ENCODE data around the gene IL4.

Gene IL4

DNA sequence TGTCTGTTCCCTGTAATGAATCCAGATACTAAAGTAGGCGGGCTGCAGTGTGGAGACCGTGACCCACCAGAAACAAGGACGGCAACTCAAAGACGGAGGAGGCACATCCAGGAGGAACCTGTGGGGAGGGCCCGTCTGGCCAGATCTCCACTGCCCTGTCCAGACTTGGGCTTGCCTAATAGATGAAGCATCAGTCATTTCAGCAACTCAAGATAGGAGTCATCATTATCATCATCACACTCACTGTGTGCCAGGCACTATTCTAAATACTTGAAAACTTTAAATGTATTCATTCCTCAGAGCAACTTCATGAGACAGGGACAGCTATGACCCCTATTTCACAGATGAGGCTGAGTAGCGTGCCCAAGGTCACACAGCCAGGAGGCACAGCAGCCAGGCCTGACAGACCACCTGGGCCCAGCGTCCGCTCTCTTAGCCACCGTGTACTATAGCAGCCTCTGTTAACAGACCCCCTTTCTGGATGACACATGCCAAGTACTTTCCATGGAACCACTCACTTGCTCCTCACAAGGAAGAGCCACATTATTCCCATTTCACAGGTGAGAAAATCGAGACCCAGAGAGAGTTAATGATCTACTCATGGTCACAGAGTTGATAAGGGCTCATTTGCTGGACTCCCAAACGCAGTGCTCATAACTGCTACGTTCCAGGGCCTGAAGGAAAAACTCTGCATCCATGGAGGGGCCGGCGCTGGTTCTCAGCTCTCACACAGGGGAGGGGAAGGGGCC lies 4.9 kb upstream of the IL4 start:
- H3F3A ChIP-seq (ENCODE audit: insufficient read depth): no peaks in the 10 kb centered on the region
- TF ChIP-seq, protein P1, sequence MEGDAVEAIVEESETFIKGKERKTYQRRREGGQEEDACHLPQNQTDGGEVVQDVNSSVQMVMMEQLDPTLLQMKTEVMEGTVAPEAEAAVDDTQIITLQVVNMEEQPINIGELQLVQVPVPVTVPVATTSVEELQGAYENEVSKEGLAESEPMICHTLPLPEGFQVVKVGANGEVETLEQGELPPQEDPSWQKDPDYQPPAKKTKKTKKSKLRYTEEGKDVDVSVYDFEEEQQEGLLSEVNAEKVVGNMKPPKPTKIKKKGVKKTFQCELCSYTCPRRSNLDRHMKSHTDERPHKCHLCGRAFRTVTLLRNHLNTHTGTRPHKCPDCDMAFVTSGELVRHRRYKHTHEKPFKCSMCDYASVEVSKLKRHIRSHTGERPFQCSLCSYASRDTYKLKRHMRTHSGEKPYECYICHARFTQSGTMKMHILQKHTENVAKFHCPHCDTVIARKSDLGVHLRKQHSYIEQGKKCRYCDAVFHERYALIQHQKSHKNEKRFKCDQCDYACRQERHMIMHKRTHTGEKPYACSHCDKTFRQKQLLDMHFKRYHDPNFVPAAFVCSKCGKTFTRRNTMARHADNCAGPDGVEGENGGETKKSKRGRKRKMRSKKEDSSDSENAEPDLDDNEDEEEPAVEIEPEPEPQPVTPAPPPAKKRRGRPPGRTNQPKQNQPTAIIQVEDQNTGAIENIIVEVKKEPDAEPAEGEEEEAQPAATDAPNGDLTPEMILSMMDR (IDR thresholded peaks at IDR 0.05; ENCODE audit: insufficient read depth, low read length, poor library complexity, severe bottlenecking): no peak
- TF ChIP-seq EZH2phosphoT487 (conservative IDR thresholded peaks at IDR 0.05; ENCODE audit: low read length): no peak
- H3K79me2 ChIP-seq (ENCODE audit: insufficient read depth, low read length): no peaks in the 10 kb centered on the region
- no peaks in the 10 kb centered on the region for H4K20me1 ChIP-seq (ENCODE audit: low read depth, low read length)
- H3K4me2 ChIP-seq (ENCODE audit: low read depth, low read length, poor library complexity, severe bottlenecking): no peak overlapping the region
- no peaks in the 10 kb centered on the region for H3K27me3 ChIP-seq (ENCODE audit: low read length)
- H3K9me3 ChIP-seq (ENCODE audit: insufficient read depth, low read length): no peaks in the 10 kb centered on the region
- H2AFZ ChIP-seq (ENCODE audit: low read depth, low read length, severe bottlenecking): no peak overlapping the region
- H3K27ac ChIP-seq (ENCODE audit: low read depth, low read length): no peak overlapping the region
- H3K9ac ChIP-seq (ENCODE audit: low read length): no peak overlapping the region
- H3K36me3 ChIP-seq (ENCODE audit: low read length): no peaks in the 10 kb centered on the region
- H3K9me2 ChIP-seq (replicated peaks; ENCODE audit: insufficient read depth, low read length): no peaks in the 10 kb centered on the region
- no peak overlapping the region for H3K4me3 ChIP-seq (ENCODE audit: insufficient read depth, low read length, poor library complexity, severe bottlenecking)

DNA sequence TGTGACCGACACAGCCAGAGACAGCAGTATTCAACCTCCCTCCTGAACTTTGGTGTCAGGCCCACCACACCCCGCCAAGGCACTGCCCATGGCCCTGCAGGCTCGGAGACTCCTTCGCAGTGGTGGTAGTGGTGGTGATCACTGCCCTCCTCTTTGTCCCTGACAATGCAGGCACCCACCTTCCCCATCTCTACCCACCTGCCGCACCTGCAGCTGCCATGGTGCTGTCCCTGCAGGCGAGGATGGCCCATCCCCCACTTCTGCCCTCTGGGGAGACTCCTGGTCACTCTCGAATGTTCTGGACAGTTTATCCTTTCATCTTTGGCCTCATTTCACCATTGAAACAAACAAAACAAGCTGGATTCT lies 4.4 kb upstream of the IL4 start:
- Histone ChIP-seq H4K20me1 (ENCODE audit: low read depth, low read length) (no peaks in the 10 kb centered on the region), H3K4me3 (ENCODE audit: insufficient read depth, low read length, poor library complexity, severe bottlenecking) (no peak overlapping the region), H3K79me2 (ENCODE audit: insufficient read depth, low read length) (no peaks in the 10 kb centered on the region), H3K27me3 (ENCODE audit: low read length) (no peaks in the 10 kb centered on the region), H3F3A (ENCODE audit: insufficient read depth) (no peaks in the 10 kb centered on the region), H3K9me3 (ENCODE audit: insufficient read depth, low read length) (no peaks in the 10 kb centered on the region), H2AFZ (ENCODE audit: low read depth, low read length, severe bottlenecking) (no peak overlapping the region), H3K36me3 (ENCODE audit: low read length) (no peaks in the 10 kb centered on the region), H3K4me2 (ENCODE audit: low read depth, low read length, poor library complexity, severe bottlenecking) (no peak overlapping the region), H3K9me2 (replicated peaks; ENCODE audit: insufficient read depth, low read length) (no peaks in the 10 kb centered on the region), H3K9ac (ENCODE audit: low read length) (no peak overlapping the region), H3K27ac (ENCODE audit: low read depth, low read length) (no peak overlapping the region)
- TF ChIP-seq, protein P1 (IDR thresholded peaks at IDR 0.05; ENCODE audit: insufficient read depth, low read length, poor library complexity, severe bottlenecking): no peak
- TF ChIP-seq EZH2phosphoT487 (conservative IDR thresholded peaks at IDR 0.05; ENCODE audit: low read length): no peak

GRCh38 chr5:132669966-132670882 lies 3.6 kb upstream of the IL4 start:
- H3K36me3 ChIP-seq (ENCODE audit: low read length): no peaks in the 10 kb centered on the region
- H3K27ac ChIP-seq (ENCODE audit: low read depth, low read length): no peak overlapping the region
- no peak overlapping the region for H3K4me3 ChIP-seq (ENCODE audit: insufficient read depth, low read length, poor library complexity, severe bottlenecking)
- no peak overlapping the region for H2AFZ ChIP-seq (ENCODE audit: low read depth, low read length, severe bottlenecking)
- H3K27me3 ChIP-seq (ENCODE audit: low read length): no peaks in the 10 kb centered on the region
- no peaks in the 10 kb centered on the region for H3K9me2 ChIP-seq (replicated peaks; ENCODE audit: insufficient read depth, low read length)
- no peak overlapping the region for H3K4me2 ChIP-seq (ENCODE audit: low read depth, low read length, poor library complexity, severe bottlenecking)
- H4K20me1 ChIP-seq (ENCODE audit: low read depth, low read length): no peaks in the 10 kb centered on the region
- no peak overlapping the region for H3K9ac ChIP-seq (ENCODE audit: low read length)
- no peaks in the 10 kb centered on the region for H3K9me3 ChIP-seq (ENCODE audit: insufficient read depth, low read length)
- TF ChIP-seq, protein P1 (IDR thresholded peaks at IDR 0.05; ENCODE audit: insufficient read depth, low read length, poor library complexity, severe bottlenecking): no peak
- no peak for TF ChIP-seq EZH2phosphoT487 (conservative IDR thresholded peaks at IDR 0.05; ENCODE audit: low read length)
- no peaks in the 10 kb centered on the region for H3K79me2 ChIP-seq (ENCODE audit: insufficient read depth, low read length)
- H3F3A ChIP-seq (ENCODE audit: insufficient read depth): no peaks in the 10 kb centered on the region

Measured in SU-DHL-6 (cell line).